HG03159 (cell line): ENCODE results near the gene ARHGAP45.

Source experiments
- ATAC-seq: cut with Tn5 transposase; IDR thresholded peaks from one replicate; pipeline ENCODE4 v1.9.1; 2021; ENCODE audit warnings: mild to moderate bottlenecking, moderate library complexity; ENCODE audit not compliant: unreplicated experiment

Gene ARHGAP45

DNA sequence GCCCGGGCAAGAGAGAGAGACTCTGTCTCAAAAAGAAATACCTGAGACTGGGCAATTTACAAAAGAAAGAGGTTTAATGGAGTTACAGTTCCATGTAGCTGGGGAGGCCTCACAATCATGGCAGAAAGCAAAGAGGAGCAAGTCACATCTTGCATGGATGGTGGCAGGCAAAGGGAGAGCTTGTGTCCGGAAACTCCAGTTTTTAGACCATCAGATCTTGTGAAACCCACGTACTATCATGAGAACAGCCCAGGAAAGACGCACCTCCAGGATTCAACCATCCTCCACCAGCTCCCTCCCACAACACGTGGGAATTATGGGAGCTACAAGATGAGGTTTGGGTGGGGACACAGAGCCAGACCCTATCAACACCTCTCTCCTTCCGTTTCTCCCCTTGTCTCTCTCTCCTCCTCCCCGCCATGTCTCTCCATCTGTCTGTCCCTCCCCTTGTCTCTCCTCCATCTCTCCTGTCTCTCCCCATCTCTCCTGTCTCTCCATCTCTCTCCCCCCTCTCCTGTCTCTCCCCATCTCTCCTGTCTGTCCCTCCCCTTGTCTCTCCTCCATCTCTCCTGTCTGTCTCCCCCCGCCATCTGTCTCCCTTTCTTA, 18.2 kb downstream of the ARHGAP45 start:
- ATAC-seq: no peak

GRCh38 chr19:1085676-1086442, 18.9 kb downstream of the ARHGAP45 start:
- ATAC-seq: no peak

GRCh38 chr19:1086613-1087012, 19.6 kb downstream of the ARHGAP45 start:
- ATAC-seq: no peak

GRCh38 chr19:1087813-1088415, 20.9 kb downstream of the ARHGAP45 start:
- ATAC-seq: no peak

DNA sequence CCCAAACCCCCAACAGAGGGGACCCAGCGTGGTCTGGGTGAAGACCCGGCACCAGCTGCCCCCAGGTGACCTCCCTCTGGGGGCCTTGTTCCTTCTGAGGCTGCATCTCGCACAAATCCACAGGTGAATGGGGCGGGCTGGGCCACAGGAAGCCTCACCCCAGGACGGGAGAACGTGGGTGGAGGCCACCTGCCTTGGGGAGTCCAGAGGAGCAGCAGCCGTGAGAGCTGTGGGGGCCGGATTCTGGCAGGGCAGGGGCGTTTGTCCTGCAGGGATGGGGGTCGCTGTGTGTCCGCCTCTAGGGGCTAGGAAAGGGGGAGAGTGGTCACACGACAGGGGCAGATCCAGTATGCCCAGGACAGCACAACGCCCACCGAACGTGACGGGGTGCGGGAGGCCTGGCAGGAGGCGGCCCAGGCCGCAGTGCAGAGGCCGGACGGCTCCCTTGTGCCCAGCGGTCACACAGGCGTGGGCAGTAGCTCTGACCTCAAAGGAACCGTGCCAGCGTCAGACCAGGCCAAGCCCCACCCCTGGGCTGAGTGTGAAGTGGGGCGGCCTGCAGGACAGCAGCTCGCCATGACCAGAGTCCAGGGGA, 21.5 kb downstream of the ARHGAP45 start:
- ATAC-seq: no peak

DNA sequence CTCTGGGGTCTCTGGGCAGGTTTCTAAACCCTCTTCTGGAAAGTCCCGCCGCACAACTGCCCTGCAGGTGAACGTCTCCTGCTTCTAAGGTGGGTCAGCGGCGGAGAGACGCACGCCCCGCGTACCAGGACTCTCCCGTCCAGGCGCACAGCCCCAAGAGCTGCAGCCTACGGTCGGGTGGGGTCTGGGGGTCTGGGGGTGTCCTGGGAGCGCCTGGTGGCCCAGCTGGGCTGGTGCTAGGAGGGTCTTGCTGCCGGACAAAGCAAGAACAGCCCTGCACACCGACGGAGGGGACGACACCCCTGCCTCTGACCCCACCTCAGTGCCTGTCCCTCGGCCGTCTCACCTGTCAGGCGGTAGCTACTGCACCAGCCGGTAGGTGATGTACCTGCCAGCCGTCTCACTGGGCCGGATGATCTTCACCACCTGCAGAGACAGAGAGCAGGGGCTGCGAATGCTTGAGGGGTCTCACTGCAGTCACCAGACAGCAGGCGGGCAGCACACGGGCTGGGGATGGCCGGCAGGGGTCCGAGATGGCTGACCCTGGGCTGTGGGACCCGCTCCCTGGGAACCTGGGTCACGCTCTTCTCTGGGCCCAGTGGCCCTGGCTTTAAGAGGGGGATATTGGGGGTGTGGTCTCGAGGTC, 22.3 kb downstream of the ARHGAP45 start:
- ATAC-seq: no peak

DNA sequence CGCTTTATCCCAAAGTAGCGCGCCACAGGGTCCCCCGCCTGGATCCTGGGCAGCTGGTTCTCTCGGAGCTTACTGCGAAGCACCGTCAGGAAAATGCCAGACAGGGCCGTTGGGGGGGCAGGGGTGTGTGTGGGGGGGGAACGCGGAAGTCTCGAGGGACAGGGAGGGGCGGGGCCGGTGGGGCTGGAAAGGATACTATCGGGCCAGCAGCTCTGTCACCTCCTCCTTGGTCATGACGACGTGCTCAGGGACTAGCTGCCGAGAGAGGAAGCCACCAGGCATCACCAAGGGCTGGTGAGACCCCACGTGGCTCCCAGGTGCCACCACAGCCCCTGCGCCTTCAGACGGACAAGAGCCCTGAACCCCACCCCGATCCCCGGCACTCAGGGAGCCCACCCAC, 22.9 kb downstream of the ARHGAP45 start:
- ATAC-seq: no peak

- no peak for ATAC-seq
Measured at GRCh38 chr19:1090731-1091543, 24.0 kb downstream of the ARHGAP45 start.

DNA sequence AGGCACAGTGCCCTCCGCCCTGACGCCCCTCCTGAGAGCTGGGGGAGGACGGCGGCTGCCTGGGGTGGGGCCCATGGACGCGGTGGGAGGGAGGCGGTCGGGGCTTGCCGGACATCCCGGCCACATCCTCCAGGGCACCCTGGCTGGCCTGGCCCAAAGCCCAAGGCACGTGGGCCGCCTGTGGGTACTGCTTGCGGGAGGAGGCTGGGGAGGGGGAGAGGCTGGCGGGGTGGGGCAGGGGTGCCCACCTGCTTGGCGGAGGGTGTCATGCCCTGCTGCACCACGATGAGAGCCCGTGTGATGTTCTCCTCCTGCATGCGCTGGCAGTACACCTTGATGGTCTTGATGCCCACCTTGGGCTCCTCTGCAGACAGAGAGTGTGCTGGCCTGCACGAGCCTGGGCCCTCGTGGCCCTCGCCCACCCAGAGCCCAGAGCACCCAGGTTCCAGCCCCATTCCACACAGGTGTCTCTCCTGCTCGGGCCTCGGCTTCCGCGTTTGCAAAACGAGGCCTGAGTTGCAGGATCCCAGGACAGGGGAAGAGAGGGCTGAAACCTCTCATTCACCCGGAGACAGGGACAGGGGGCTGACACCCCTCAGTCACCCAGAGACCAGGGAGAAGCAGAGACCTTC, 24.7 kb downstream of the ARHGAP45 start:
- ATAC-seq: no peak

- no peak for ATAC-seq
Measured at GRCh38 chr19:1093330-1093729, 26.4 kb downstream of the ARHGAP45 start.

GRCh38 chr19:1093811-1094553, 27.0 kb downstream of the ARHGAP45 start:
- ATAC-seq: no peak

GRCh38 chr19:1094655-1094977, 27.6 kb downstream of the ARHGAP45 start:
- ATAC-seq: no peak

- peak; percentile 75 for ATAC-seq
Measured at GRCh38 chr19:1094978-1095701, 28.2 kb downstream of the ARHGAP45 start, which contains the start of gene POLR2E. Gene POLR2E (minus strand): TSS chr19:1095375. CDS start chr19:1095315, 60 bp downstream.

- no peak for ATAC-seq
Measured at GRCh38 chr19:1097810-1098176, 30.8 kb downstream of the ARHGAP45 start.

GRCh38 chr19:1098177-1099051, 31.4 kb downstream of the ARHGAP45 start:
- ATAC-seq: no peak

- ATAC-seq: no peak
Measured at GRCh38 chr19:1101337-1101698, 34.4 kb downstream of the ARHGAP45 start.

GRCh38 chr19:1102407-1103131, 35.6 kb downstream of the ARHGAP45 start:
- no peak for ATAC-seq
